ENCODE results near the gene ZCCHC9.

- TF ChIP-seq EZH2 (IDR thresholded peaks at IDR 0.05; ENCODE audit: borderline replicate concordance, low read depth, low read length, poor library complexity, severe bottlenecking) (no peak), CTCF (conservative IDR thresholded peaks at IDR 0.05; ENCODE audit: low read depth, low read length) (no peak; the same call in 1 of the 2 replicates)
Observed at GRCh38 chr5:81301271-81302015, at the start of gene ZCCHC9.
